ENCODE results near the gene HIVEP3.

Gene HIVEP3

GRCh38 chr1:41529621-41530395 is 388.9 kb downstream of the HIVEP3 start:
- CTCF ChIA-PET: no interaction called here
- no peak for TF ChIP-seq CTCF (IDR thresholded peaks at IDR 0.05; ENCODE audit: control extremely low read depth, extremely low read depth, low read depth, missing control alignments)
- POLR2A ChIA-PET: no interaction called here
- DNase-seq (ENCODE audit: extremely low spot score): no peak

- ChIA-PET POLR2A (no interaction called here), CTCF (no interaction called here)
- TF ChIP-seq CTCF (IDR thresholded peaks at IDR 0.05; ENCODE audit: control extremely low read depth, extremely low read depth, low read depth, missing control alignments): no peak
- no peak for DNase-seq (ENCODE audit: extremely low spot score)
These were observed 389.8 kb downstream of the HIVEP3 start for GRCh38 chr1:41528726-41529605.

- no peak for TF ChIP-seq CTCF (IDR thresholded peaks at IDR 0.05; ENCODE audit: control extremely low read depth, extremely low read depth, low read depth, missing control alignments)
- no peak for DNase-seq (ENCODE audit: extremely low spot score)
- ChIA-PET CTCF (no interaction called here), POLR2A (no interaction called here)
These were observed 390.6 kb downstream of the HIVEP3 start for GRCh38 chr1:41528106-41528505.

GRCh38 chr1:41526956-41527561 is 391.7 kb downstream of the HIVEP3 start:
- POLR2A ChIA-PET: no interaction called here
- no peak for TF ChIP-seq CTCF (IDR thresholded peaks at IDR 0.05; ENCODE audit: control extremely low read depth, extremely low read depth, low read depth, missing control alignments)
- CTCF ChIA-PET: no interaction called here
- no peak for DNase-seq (ENCODE audit: extremely low spot score)

GRCh38 chr1:41525891-41526587 is 392.7 kb downstream of the HIVEP3 start:
- CTCF ChIA-PET: interaction anchor here (2.9 kb wide), 1 partner anchor 10 kb away, joined by 26 read pairs; no protein-coding TSS in a partner anchor
- no peak for TF ChIP-seq CTCF (IDR thresholded peaks at IDR 0.05; ENCODE audit: control extremely low read depth, extremely low read depth, low read depth, missing control alignments)
- no peak for DNase-seq (ENCODE audit: extremely low spot score)
- POLR2A ChIA-PET: no interaction called here

Data from GM10248 (cell line).